CD4-positive, alpha-beta T cell treated with Interleukin-15 for 4 hours (primary cell): ENCODE measurements around the gene MTHFD2L.

Experiments used
- DNase-seq: peaks from one replicate; pipeline ENCODE4 v3.0.0-alpha.2; 2020; ENCODE audit warnings: low spot score

Gene MTHFD2L

GRCh38 chr4:74307170-74307569, 149.3 kb downstream of the MTHFD2L start:
- no peak for DNase-seq

GRCh38 chr4:74308215-74308614, 150.3 kb downstream of the MTHFD2L start, which contains the start of gene EPGN:
Gene EPGN, plus strand, starts transcription at chr4:74308470. Its CDS starts 64 bp downstream, at chr4:74308534.
- DNase-seq, result no peak

- no peak for DNase-seq
Measured at GRCh38 chr4:74309223-74309622, 151.3 kb downstream of the MTHFD2L start.

- DNase-seq, result peak; percentile 24
Measured at GRCh38 chr4:74311696-74312313, 153.9 kb downstream of the MTHFD2L start.

- no peak for DNase-seq
Measured at GRCh38 chr4:74314329-74314728, 156.4 kb downstream of the MTHFD2L start.

- DNase-seq, result no peak
Measured at GRCh38 chr4:74314944-74315343, 157.0 kb downstream of the MTHFD2L start.

- no peak for DNase-seq
Measured at GRCh38 chr4:74315376-74315775, 157.5 kb downstream of the MTHFD2L start.

- DNase-seq, result no peak
Measured at GRCh38 chr4:74316397-74316796, 158.5 kb downstream of the MTHFD2L start.

- DNase-seq, result no peak
Measured at GRCh38 chr4:74317616-74318246, 159.8 kb downstream of the MTHFD2L start.

- no peak for DNase-seq
Measured at GRCh38 chr4:74318276-74318675, 160.4 kb downstream of the MTHFD2L start.

- no peak for DNase-seq
Measured at GRCh38 chr4:74319470-74319869, 161.6 kb downstream of the MTHFD2L start.

- DNase-seq, result peak; percentile 18
Measured at GRCh38 chr4:74320559-74321118, 162.7 kb downstream of the MTHFD2L start.

- no peak for DNase-seq
Measured at GRCh38 chr4:74322301-74322700, 164.4 kb downstream of the MTHFD2L start.

GRCh38 chr4:74323663-74324062, 165.7 kb downstream of the MTHFD2L start:
- no peak for DNase-seq

GRCh38 chr4:74324262-74324661, 166.3 kb downstream of the MTHFD2L start:
- DNase-seq, result no peak

GRCh38 chr4:74325886-74326285, 168.0 kb downstream of the MTHFD2L start:
- no peak for DNase-seq

- DNase-seq, result no peak
Measured at GRCh38 chr4:74327762-74328161, 169.8 kb downstream of the MTHFD2L start.

GRCh38 chr4:74328501-74328900, 170.6 kb downstream of the MTHFD2L start:
- DNase-seq, result no peak

- no peak for DNase-seq
Measured at GRCh38 chr4:74329307-74329706, 171.4 kb downstream of the MTHFD2L start.

- no peak for DNase-seq
Measured at GRCh38 chr4:74330295-74330750, 172.4 kb downstream of the MTHFD2L start.

- no peak for DNase-seq
Measured at GRCh38 chr4:74331252-74331651, 173.3 kb downstream of the MTHFD2L start.

GRCh38 chr4:74331944-74332343, 174.0 kb downstream of the MTHFD2L start:
- DNase-seq, result no peak

- no peak for DNase-seq
Measured at GRCh38 chr4:74334636-74335035, 176.7 kb downstream of the MTHFD2L start.
